ENCODE measurements around the gene ATP5ME.

Gene ATP5ME

GRCh38 chr4:666822-667544 is 7.1 kb downstream of the ATP5ME start:
- no peak for DNase-seq

GRCh38 chr4:666436-666810 is 7.7 kb downstream of the ATP5ME start:
- DNase-seq, result no peak

- DNase-seq, result no peak
These were observed 8.2 kb downstream of the ATP5ME start for GRCh38 chr4:665751-666435.

- no peak for DNase-seq
These were observed 8.7 kb downstream of the ATP5ME start for GRCh38 chr4:665381-665750.

- DNase-seq, result no peak
These were observed 9.3 kb downstream of the ATP5ME start for GRCh38 chr4:664713-665231.

- peak; percentile 85 for DNase-seq
These were observed 10.3 kb downstream of the ATP5ME start for GRCh38 chr4:663438-664428.

- DNase-seq, result no peak
These were observed 11.0 kb downstream of the ATP5ME start for GRCh38 chr4:663046-663437.

- DNase-seq, result no peak
These were observed 12.0 kb downstream of the ATP5ME start for GRCh38 chr4:661881-662761.

- no peak for DNase-seq
These were observed 12.8 kb downstream of the ATP5ME start for GRCh38 chr4:661231-661630.

GRCh38 chr4:660401-660800 is 13.7 kb downstream of the ATP5ME start:
- DNase-seq, result no peak

- DNase-seq, result no peak
These were observed 14.2 kb downstream of the ATP5ME start for GRCh38 chr4:659851-660250.

GRCh38 chr4:658681-659667 is 15.1 kb downstream of the ATP5ME start:
- no peak for DNase-seq

GRCh38 chr4:657834-658667 is 16.0 kb downstream of the ATP5ME start:
- DNase-seq, result no peak

GRCh38 chr4:657338-657833 is 16.7 kb downstream of the ATP5ME start:
- DNase-seq, result no peak

GRCh38 chr4:656436-657337 is 17.4 kb downstream of the ATP5ME start:
- no peak for DNase-seq

- no peak for DNase-seq
These were observed 18.5 kb downstream of the ATP5ME start for GRCh38 chr4:655464-656151.

- no peak for DNase-seq
These were observed 19.1 kb downstream of the ATP5ME start for GRCh38 chr4:654871-655463.

- no peak for DNase-seq
These were observed 19.6 kb downstream of the ATP5ME start for GRCh38 chr4:654503-654845.
